Kidney epithelial cell (primary cell): ENCODE data around the gene ZAR1L. TPM values are rescaled to one million over a fixed set of nuclear protein-coding genes. Genes with fewer than 3 reads are reported as not detected.

Experiments used
- DNase-seq: peaks from one replicate; pipeline ENCODE4 v3.0.0-alpha.2; 2010; ENCODE audit warnings: low read depth
- H3K27me3 ChIP-seq: 2 replicates; pipeline ENCODE4 v1.6.0; 2011; ENCODE audit warnings: low read length; ENCODE audit not compliant: control insufficient read depth, insufficient read depth
- H3K36me3 ChIP-seq: 2 replicates; pipeline ENCODE4 v1.5.1; 2011; ENCODE audit warnings: low read length; ENCODE audit not compliant: control insufficient read depth, insufficient read depth
- H3K4me3 ChIP-seq: 2 replicates; pipeline ENCODE4 v1.5.1; 2011; ENCODE audit warnings: low read depth, mild to moderate bottlenecking, control low read depth, low read length
- total RNA-seq: library from RNA; depleted of rRNA; stranded (reverse); fragments of >200 nt; gene quantifications from 2 replicates; pipeline ENCODE4 v1.2.3, GENCODE V29; 2015
- TF ChIP-seq, protein P1 (sequence below): IDR thresholded peaks from 2 replicates; pipeline ENCODE4 v1.5.1; 2011; ENCODE audit warnings: mild to moderate bottlenecking, moderate library complexity, low read length, control low read depth, inconsistent platforms; ENCODE audit not compliant: insufficient read depth, poor library complexity, severe bottlenecking

ZAR1L gene
- total RNA-seq, 1 donor from 2014 or later: not detected

DNA sequence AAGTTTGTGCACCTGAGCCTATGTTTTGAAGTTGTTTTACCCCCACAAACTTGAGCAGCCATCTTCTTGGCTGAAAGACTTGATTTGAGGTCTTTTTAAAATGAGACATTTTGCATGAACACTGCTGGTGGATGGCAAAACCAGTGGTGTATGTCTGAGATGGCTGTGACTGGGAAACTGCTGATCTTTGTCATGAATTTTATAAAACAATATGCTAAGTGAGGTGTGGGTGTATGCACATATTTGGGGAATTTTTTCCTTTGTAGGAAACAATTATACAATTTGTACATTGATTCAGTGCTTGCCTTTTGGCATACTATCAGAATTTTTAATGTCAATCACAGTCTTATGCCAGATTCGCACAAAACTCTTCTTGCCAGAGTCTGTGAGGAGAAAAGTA is 52.5 kb downstream of the ZAR1L start:
- TF ChIP-seq, protein P1, sequence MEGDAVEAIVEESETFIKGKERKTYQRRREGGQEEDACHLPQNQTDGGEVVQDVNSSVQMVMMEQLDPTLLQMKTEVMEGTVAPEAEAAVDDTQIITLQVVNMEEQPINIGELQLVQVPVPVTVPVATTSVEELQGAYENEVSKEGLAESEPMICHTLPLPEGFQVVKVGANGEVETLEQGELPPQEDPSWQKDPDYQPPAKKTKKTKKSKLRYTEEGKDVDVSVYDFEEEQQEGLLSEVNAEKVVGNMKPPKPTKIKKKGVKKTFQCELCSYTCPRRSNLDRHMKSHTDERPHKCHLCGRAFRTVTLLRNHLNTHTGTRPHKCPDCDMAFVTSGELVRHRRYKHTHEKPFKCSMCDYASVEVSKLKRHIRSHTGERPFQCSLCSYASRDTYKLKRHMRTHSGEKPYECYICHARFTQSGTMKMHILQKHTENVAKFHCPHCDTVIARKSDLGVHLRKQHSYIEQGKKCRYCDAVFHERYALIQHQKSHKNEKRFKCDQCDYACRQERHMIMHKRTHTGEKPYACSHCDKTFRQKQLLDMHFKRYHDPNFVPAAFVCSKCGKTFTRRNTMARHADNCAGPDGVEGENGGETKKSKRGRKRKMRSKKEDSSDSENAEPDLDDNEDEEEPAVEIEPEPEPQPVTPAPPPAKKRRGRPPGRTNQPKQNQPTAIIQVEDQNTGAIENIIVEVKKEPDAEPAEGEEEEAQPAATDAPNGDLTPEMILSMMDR: no peak
- no peak for DNase-seq
- Histone ChIP-seq H3K36me3 (no peaks in the 10 kb centered on the region), H3K27me3 (no peaks in the 10 kb centered on the region), H3K4me3 (no peak overlapping the region)

DNA sequence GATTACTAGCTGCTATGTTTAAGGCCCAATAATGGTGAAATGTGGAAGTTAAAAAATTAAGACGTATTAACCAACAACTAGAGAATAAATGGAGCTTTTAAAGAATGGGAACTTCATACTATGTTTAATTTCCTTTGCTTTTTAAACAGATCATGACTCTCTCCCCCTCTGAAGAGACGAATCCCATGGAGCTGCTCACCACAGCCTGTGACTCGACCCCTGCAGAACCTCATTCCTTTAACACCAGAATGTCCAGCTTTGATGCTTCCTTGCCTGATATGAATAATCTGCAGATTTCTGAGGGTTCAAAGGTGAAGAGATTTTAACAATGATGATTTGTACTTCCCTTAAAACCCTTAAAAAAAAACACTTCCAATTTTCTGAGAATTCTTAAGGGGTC is 53.0 kb downstream of the ZAR1L start:
- Histone ChIP-seq H3K27me3 (no peaks in the 10 kb centered on the region), H3K36me3 (no peaks in the 10 kb centered on the region), H3K4me3 (no peak overlapping the region)
- DNase-seq: no peak
- TF ChIP-seq, protein P1: no peak

DNA sequence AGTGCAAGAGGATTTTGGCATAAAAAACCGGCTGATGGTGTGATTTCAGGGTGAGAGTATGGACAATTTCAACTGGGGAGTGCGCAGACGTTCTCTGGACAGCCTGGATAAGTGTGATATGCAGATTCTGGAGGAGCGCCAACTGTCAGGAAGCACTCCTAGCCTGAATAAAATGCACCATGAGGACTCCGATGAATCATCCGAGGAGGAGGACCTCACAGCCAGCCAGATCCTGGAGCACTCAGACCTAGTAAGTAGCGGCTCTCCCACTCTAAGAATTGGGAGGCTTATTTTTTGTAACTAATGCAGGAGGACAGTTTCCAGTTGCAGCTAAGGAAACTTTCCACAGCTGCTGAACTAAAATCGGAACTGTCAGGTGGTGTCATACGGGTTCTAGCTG is 53.6 kb downstream of the ZAR1L start:
- no peaks in the 10 kb centered on the region for H3K27me3 ChIP-seq
- DNase-seq: peak; percentile 14
- TF ChIP-seq, protein P1: no peak
- H3K4me3 ChIP-seq: no peak overlapping the region
- no peaks in the 10 kb centered on the region for H3K36me3 ChIP-seq

DNA sequence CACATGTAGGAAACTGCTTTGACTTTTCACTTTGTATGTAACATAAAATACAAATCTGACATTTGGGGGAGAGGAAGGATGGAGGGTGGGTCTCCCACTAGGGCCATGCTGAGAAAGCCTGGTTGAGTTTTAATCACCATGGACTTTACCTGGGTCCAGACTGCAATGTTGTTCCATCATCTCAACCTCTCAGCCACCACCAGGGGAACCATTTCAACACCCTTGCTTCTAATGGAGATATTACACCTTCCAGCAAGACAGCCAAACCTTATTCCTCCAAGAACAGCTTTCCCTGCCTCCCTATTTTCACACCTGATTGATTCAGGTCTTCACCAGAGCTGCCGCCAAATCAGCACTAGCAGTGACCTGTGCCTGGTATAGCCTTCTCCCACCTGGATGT is 56.0 kb downstream of the ZAR1L start:
- Histone ChIP-seq H3K4me3 (no peak overlapping the region), H3K36me3 (no peaks in the 10 kb centered on the region), H3K27me3 (no peaks in the 10 kb centered on the region)
- TF ChIP-seq, protein P1: no peak
- DNase-seq: no peak

DNA sequence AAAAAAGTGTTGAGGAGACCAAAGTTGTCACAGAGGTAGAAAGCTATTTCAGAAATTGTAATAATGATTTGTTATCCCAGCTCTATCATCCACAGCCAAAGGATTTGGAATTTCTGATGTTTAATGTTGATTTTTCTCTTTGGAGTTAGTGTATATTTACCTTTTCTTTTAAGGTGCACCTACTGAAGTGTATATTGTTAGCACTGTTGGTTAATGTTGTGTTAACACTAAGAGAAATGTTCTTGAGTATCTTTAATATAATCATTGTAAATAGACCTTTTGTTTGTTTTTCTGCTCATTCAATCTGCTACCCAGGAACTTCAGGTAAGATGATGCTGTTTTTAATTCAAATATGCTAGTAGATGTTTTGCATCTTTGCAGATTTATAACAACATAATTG is 57.5 kb downstream of the ZAR1L start:
- DNase-seq: no peak
- TF ChIP-seq, protein P1: no peak
- no peaks in the 10 kb centered on the region for H3K36me3 ChIP-seq
- no peak overlapping the region for H3K4me3 ChIP-seq
- no peaks in the 10 kb centered on the region for H3K27me3 ChIP-seq

DNA sequence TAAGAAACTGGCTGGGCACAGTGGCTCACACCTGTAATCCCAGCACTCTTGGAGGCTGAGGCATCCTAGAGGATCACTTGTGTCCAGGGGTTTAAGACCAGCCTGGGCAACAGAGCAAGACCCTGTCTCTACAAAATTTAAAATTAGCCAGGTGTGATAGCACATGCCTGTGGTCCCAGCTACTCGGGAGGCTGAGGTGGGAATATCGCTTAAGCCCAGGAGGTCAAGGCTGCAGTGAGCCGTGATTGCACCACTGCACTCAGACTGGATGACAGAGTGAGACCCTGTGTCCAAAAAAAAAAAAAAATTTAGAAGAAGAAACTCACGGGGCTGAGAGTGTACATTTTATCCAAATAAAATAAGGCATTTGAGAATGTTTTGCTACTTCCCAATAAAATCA is 58.9 kb downstream of the ZAR1L start:
- no peak overlapping the region for H3K4me3 ChIP-seq
- TF ChIP-seq, protein P1: no peak
- no peaks in the 10 kb centered on the region for H3K27me3 ChIP-seq
- DNase-seq: no peak
- H3K36me3 ChIP-seq: no peaks in the 10 kb centered on the region
